ENCODE measurements around the gene NEAT1. TPM values are rescaled to one million over a fixed set of nuclear protein-coding genes. Genes with fewer than 3 reads are reported as not detected.
A peak's percentile ranks its signal among the peaks of the same experiment; 100 is the strongest.

NEAT1 gene
- total RNA-seq, 1 experiment from 2014 or later, result 564 TPM

DNA sequence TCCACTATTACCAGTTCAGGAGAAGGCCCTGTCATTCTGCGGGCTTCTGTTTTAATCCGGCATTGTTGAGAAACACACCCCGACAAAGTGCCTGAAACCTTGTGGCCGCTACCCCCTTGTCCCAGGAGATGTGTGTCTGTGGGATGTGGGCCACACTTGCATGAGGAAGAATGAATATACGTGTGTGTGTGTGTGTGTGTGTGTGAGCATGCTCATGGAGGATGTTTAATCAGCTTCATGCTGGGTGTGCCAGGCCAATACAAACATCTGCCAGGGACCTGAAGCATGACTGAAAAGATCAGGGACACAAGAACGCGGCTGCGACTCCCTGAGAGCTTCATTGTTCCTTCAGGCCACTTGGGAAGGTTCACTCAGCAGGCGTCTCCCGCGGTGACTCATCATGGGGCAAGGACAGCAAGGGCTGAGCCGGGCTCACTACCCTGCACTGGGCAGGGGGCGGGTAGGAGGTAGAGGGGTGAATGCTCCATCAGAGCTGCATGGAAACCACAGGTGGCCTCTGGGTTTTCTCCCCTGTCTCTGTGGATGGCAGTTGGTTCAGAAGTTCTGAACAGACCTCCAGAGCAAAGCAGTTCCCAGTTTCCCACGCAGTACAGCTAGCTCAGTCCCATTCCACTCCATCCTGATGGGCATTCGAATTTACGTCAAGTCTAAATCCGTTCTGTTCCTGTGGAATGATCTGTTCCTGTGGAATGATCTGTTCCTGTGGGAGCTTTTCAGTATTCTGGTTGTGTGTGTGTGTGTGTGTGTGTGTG, 69.2 kb downstream of the NEAT1 start:
- peak overlapping the region; percentile 98 for H3K27ac ChIP-seq (ENCODE audit: low read depth, low read length)
- TF ChIP-seq, protein P1, sequence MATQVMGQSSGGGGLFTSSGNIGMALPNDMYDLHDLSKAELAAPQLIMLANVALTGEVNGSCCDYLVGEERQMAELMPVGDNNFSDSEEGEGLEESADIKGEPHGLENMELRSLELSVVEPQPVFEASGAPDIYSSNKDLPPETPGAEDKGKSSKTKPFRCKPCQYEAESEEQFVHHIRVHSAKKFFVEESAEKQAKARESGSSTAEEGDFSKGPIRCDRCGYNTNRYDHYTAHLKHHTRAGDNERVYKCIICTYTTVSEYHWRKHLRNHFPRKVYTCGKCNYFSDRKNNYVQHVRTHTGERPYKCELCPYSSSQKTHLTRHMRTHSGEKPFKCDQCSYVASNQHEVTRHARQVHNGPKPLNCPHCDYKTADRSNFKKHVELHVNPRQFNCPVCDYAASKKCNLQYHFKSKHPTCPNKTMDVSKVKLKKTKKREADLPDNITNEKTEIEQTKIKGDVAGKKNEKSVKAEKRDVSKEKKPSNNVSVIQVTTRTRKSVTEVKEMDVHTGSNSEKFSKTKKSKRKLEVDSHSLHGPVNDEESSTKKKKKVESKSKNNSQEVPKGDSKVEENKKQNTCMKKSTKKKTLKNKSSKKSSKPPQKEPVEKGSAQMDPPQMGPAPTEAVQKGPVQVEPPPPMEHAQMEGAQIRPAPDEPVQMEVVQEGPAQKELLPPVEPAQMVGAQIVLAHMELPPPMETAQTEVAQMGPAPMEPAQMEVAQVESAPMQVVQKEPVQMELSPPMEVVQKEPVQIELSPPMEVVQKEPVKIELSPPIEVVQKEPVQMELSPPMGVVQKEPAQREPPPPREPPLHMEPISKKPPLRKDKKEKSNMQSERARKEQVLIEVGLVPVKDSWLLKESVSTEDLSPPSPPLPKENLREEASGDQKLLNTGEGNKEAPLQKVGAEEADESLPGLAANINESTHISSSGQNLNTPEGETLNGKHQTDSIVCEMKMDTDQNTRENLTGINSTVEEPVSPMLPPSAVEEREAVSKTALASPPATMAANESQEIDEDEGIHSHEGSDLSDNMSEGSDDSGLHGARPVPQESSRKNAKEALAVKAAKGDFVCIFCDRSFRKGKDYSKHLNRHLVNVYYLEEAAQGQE (IDR thresholded peaks at IDR 0.05; ENCODE audit: low read depth), result no peak
- TF ChIP-seq POLR2AphosphoS5 (IDR thresholded peaks at IDR 0.05; ENCODE audit: low read depth, low read length) (peak; percentile 67), TCF7L2 (IDR thresholded peaks at IDR 0.05; ENCODE audit: borderline replicate concordance, extremely low read depth, insufficient read depth, insufficient read length) (peak; percentile 67)
- no peaks in the 10 kb centered on the region for H3K36me3 ChIP-seq (ENCODE audit: control insufficient read depth in 1 of 2, insufficient read depth in 2 of 2, low read length in 2 of 2)
- ChIA-PET CTCF (interaction anchor here (0.9 to 2.4 kb wide), 4 partner anchors 10 to 23 kb away, joined by 3 to 12 read pairs (median 5); no protein-coding TSS in a partner anchor), POLR2A (interaction anchor here (12.6 to 26.7 kb wide), 3 partner anchors 11 to 70 kb away, joined by 575 to 1499 read pairs (median 910); partner anchors contain the start of genes MALAT1 and NEAT1), RAD21 (ENCODE audit: low non-redundant PET in 1 of 2, low total read pairs in 2 of 2, uncharacterized antibody in 2 of 2, unreplicated experiment in 2 of 2) (interaction anchor here (0.8 to 1.3 kb wide), 5 partner anchors 14 to 75 kb away, joined by 3 to 4 read pairs (median 3); partner anchors contain the start of gene NEAT1 (in 1 of the 2))
- H3K79me2 ChIP-seq (ENCODE audit: insufficient read depth, low read length), result peaks cover 18% of the 10 kb centered on the region
- H3K4me2 ChIP-seq (ENCODE audit: low read length), result peak overlapping the region; percentile 77
- peak overlapping the region; percentile 67 for H3K9ac ChIP-seq (ENCODE audit: low read length)
- H3K4me3 ChIP-seq (replicated peaks in 1 of 2; ENCODE audit: low read depth in 1 of 2, low read length in 2 of 2), result peak overlapping the region in 1 of 2 experiments; percentile 43; a peak in 2 of 4 replicates
- intact Hi-C loops (cut with micrococcal nuclease), result no loop called here
- BruUV-seq (replicated peaks), result no TSS peak
- ATAC-seq (peak; percentile 64), DNase-seq (ENCODE audit: low read depth, low spot score) (peak; percentile 93)
- peaks cover 95 to 99% of the 10 kb centered on the region in 2 experiments for H3K4me1 ChIP-seq (ENCODE audit: control insufficient read depth in 1 of 2, insufficient read depth in 2 of 2, low read length in 2 of 2)
- no peaks in the 10 kb centered on the region for H3K9me3 ChIP-seq (ENCODE audit: control insufficient read depth in 1 of 2, insufficient read depth in 1 of 2, low read depth in 1 of 2, low read length in 2 of 2)
- no peak overlapping the region for H2AFZ ChIP-seq (ENCODE audit: low read depth, low read length, poor library complexity, severe bottlenecking)
- H3K9me2 ChIP-seq (ENCODE audit: insufficient read depth), result no peaks in the 10 kb centered on the region
- no peaks in the 10 kb centered on the region for H3K27me3 ChIP-seq (ENCODE audit: insufficient read depth, low read length)
- no peaks in the 10 kb centered on the region for H4K20me1 ChIP-seq (ENCODE audit: insufficient read depth)
